NB4 (cell line): ENCODE data around the gene LCMT1.

Experiments
- POLR2A ChIP-seq: IDR thresholded peaks from 2 replicates; pipeline ENCODE4 v1.6.1; 2011; ENCODE audit warnings: mild to moderate bottlenecking; ENCODE audit not compliant: insufficient read length; ENCODE audit errors: extremely low read depth
- TF ChIP-seq, protein P1 (sequence below): IDR thresholded peaks from one replicate; pipeline ENCODE4 v1.5.1; 2012; ENCODE audit warnings: low read depth, low read length

DNA sequence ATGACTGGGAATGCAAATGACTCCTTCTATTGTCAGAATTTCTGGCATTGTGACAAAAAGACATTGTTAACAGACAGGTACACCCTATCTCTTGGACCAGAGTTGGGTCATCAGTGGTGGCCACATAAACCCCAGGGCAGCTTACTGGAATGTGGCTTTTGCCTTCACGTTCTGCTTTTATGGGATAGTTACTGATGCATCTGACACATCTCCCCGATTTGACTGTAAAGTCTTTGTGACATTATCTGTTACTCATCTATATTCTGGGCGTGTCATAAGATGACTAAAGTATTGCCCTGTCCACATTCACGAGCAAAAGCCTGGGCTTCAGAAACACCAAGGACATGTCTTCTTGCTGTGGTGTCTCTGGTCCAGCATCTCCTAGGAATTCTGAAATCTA lies 86.5 kb downstream of the LCMT1 start:
- no peak for TF ChIP-seq POLR2A
- TF ChIP-seq, protein P1, sequence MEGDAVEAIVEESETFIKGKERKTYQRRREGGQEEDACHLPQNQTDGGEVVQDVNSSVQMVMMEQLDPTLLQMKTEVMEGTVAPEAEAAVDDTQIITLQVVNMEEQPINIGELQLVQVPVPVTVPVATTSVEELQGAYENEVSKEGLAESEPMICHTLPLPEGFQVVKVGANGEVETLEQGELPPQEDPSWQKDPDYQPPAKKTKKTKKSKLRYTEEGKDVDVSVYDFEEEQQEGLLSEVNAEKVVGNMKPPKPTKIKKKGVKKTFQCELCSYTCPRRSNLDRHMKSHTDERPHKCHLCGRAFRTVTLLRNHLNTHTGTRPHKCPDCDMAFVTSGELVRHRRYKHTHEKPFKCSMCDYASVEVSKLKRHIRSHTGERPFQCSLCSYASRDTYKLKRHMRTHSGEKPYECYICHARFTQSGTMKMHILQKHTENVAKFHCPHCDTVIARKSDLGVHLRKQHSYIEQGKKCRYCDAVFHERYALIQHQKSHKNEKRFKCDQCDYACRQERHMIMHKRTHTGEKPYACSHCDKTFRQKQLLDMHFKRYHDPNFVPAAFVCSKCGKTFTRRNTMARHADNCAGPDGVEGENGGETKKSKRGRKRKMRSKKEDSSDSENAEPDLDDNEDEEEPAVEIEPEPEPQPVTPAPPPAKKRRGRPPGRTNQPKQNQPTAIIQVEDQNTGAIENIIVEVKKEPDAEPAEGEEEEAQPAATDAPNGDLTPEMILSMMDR: no peak
